HG03045 (cell line): ENCODE results near the gene LRMDA.

Source experiments
- ATAC-seq: cut with Tn5 transposase; IDR thresholded peaks from one replicate; pipeline ENCODE4 v1.9.1; 2021; ENCODE audit warnings: mild to moderate bottlenecking, moderate library complexity; ENCODE audit not compliant: unreplicated experiment

LRMDA gene

GRCh38 chr10:75654772-75655171 is 223.3 kb downstream of the LRMDA start:
- no peak for ATAC-seq

GRCh38 chr10:75655791-75656451 is 224.5 kb downstream of the LRMDA start:
- ATAC-seq, result no peak

DNA sequence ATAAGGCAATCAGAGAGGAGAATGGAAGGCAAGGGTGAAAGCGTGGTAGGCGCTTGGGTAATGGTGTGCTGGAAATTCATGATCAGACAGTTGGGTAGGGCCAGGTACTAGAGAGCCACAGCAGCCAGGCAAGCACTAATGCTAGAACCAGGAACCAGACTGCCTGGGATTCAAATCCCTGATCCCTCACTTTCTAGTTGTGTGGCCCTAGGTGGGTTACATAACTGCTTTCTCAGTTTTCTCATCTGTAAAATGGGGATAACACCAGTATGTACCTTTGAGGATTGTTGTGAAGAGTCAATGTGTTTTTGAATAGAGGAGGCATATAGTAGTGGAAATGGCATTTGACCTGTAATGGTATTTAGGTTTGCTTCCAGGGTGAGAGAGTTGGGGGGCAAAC is 225.9 kb downstream of the LRMDA start:
- ATAC-seq, result no peak

- ATAC-seq, result no peak
These were observed 226.6 kb downstream of the LRMDA start for GRCh38 chr10:75658036-75658435.

DNA sequence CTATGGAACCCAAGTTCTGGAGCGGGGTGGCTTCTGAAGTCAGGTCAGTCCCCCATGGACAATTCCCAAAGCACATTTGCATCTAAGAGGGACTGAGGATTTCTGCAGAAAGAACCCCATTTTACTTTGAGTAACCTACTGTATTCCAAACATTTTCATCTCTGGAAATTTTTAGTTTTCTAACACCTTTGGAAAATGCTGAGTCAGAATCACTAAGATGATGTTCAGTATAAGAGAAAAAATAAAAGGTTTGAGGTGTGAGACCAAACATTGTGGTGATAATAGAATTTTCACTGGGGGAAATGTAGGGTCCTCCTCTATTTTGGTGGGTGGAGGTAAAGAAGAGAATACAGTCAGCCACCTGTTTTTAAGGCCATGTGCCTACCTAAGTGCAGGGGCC is 227.1 kb downstream of the LRMDA start:
- ATAC-seq, result no peak

DNA sequence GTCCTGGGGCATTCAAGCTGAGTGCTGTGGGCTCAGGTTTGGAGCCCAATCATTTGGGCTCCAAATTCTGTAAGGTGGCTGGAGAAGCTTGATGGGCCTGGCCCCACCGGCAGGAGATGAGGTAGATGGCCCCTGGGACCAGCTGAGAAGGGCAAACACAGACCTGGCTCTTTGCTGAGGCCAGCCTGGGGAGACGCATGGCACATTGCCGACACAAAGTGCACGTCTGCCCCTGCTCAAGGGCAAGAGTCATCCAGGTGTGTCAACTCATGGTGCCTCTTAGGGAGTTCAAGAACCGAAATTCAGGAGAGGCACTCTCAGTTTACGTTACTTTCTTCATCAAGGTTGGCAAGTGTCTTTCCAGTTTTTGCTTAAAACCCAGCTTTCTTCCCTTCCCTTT is 227.5 kb downstream of the LRMDA start:
- no peak for ATAC-seq

DNA sequence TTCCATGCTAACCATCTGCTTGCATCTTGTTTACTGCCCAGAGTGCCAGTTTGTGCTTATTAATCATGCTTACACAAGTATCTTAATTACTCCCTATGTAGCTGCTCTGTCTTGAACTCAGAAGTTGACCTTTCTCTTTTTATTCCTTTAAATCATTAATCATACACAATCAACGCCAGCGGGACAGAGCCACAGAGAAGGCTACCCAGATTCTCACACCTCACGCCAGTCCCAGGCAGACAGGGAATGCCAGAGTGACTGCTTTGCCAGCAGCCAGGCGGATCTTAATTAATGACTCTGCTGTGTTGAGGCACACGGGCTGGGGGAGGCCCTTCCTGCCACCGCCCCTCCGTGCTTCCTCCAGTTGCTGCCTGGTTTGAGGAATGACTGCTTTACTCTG is 229.4 kb downstream of the LRMDA start:
- ATAC-seq, result no peak

DNA sequence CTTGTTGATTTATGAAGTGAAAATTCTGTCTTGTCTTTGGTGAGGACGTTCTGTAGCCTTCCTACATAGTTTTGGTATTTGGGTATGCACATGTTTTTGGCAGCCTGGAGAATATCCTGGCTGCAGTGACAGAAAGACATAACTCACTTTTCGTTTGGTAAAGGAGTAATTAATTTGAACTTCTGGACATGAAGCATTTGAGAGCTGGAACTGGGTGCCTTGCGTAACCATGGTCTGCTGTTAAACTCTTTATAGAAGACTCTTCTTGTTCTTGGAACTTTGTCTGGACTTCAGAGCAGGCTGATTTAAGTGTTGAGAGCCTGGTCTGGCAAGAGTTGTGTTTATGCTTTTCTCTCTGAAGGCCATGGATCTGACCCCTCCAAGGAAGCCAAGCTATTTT is 231.3 kb downstream of the LRMDA start:
- no peak for ATAC-seq

- ATAC-seq, result no peak
These were observed 232.7 kb downstream of the LRMDA start for GRCh38 chr10:75663947-75664664.

DNA sequence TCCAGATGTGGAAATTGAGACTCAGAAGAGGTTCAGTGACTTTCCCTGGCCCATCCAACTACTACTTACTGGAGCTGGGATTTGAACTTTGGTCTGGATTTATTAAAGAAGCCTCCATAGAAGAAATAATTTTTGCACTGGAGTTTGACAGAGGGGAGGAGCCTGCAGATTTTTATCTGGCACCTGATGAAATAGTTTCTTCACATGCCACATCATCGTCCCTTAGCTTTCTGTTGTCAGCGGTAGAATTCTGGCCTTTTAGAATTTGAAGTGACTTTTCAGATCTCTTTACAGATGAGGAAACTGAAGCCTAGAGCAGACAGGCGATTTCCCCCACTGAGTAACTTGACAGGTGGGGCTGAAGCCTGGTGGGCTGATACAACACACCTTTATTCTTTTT is 233.5 kb downstream of the LRMDA start:
- no peak for ATAC-seq

- ATAC-seq, result no peak
These were observed 234.3 kb downstream of the LRMDA start for GRCh38 chr10:75665707-75666106.

DNA sequence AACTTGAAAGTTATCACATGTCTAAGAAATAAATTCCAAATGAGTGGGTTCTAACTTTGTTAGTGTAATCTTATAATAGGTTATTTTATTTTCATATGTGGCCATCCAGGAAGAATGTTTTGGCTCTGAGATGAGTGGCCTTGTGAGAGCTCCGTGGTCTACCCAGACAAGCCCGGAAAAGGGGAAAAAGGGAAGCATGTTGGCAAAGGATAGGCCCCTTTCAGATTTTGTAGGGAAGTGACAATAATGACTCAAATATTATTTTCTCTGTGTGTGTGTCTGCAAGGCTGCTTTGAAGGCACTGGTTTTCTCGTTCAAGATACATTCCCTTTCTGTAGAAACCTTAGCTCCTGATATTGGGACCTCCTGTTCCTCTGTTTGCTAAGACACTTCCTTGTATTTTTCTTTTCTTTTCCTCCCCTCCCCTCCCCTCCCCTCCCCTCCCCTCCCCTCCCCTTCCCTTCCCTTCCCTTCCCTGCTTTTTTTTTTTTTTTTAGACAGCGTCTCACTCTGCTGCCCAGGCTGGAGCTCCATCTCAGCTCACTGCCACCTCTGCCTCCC is 240.8 kb downstream of the LRMDA start:
- ATAC-seq, result no peak

DNA sequence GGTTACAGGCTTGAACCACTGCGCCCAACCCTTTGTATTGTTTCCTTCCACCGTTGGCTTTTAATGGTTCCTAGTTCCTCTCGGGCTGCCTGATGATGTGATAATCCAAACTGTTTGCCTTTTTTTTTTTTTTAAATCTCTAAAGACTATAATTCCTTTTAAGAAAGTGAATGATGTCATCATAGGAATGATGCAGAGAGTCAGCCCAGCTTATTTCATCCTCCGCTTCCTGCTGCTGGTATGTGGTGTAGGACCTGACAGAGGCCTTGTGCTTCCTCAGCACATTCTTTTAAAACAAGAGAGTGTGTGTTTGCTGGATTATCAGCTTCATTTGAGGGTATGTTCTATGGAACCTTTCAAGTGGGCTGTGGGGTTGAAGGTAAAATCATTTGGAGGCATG is 241.4 kb downstream of the LRMDA start:
- no peak for ATAC-seq

GRCh38 chr10:75677541-75677940 is 246.1 kb downstream of the LRMDA start:
- ATAC-seq, result no peak

DNA sequence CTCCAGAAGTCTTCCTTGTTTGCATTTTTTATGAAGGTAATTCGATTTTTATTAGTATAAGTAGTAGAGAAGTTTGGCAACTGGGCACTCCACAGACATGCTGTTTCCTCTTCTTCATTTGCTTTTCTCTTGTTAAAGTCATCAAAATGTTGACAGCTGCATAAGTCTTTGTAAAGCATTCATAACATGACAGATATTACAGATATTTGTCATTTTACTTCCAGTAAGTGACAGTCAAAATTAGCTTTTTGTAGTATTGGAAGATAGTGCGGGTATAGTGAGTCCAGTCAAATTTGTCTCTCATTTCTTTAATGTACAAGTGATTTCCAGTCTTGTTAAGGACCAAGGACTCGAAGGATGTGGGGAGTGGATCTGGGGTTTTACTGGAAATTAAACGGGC is 247.1 kb downstream of the LRMDA start:
- no peak for ATAC-seq

DNA sequence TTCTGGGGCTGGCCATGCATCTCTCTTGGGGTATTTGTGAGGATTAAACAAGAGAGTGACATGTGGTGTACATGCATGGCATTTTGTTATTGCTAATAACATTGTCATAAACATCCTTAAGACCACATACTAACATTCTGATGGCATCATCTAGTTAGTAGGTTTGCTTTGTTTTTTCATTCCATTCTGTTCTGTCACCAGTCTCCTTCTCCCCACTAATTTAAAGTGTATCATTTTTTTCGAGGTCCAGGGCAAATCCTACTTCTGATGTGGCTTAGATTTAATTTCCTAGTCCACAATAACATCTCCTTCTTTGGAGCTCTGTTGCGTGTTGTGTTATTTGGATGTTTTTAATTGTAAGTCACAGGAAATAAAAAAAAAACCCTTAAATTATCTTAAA is 248.1 kb downstream of the LRMDA start:
- no peak for ATAC-seq

DNA sequence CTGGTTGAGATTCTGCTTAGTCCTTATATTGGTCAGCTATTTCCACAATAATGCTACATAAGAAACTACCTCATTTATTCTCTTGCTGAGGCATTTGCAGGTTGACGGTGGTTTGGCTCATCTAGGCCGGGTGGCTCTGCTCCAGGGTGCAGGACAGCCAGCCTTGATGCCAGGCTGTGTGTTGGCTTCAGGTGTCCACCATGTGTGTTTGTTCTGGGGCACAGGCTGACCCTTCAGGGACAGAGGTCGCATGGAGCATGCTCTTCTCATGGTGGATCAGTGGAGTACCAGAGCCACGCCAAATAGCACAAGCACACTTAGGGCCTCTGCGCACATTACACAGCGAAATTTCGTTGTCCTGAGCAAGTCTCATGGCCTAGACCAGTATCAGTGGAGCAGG is 249.9 kb downstream of the LRMDA start:
- ATAC-seq, result no peak

DNA sequence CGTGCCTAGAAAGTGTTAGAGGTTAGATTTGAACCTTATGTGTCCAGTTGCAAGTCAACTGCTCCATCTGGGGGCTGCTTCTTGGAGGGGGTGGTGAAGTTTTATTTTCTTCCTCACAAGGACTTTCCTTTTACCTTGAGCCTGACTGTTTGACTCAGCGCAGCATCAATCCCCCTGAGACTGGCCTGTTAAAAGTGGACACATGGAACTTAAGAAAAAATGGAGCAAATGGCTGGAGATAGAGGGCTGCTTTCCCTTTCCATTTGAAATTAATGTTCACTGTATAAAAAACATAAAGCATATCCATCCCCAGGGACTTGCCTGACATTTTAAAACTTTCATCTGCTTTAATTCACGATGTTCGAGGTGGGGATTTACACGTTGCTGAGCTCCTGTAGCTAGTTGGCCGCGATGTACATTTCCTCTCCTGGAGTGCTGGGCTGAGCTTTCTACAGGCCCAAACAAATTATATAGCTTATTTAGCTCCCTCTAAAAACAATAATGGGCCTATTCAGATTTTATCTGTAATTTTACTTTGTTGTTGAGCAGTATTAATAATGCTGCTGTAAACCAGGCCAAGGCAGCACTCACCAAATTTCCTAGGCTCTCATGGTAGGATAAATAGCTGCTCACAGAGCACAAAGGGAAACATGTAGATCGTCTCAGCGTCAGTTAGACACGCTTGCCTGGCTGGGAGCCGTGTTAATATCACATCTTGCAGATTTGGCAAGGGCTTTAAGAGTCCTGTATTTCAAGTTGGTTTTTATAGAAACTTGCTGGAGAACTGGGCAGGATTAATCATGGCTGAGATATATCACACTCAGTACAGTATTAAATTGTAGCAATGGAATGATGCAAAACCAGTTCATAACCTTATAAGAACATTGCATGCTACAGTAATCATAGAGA is 251.5 kb downstream of the LRMDA start:
- ATAC-seq, result no peak

GRCh38 chr10:75685187-75685586 is 253.8 kb downstream of the LRMDA start:
- no peak for ATAC-seq

DNA sequence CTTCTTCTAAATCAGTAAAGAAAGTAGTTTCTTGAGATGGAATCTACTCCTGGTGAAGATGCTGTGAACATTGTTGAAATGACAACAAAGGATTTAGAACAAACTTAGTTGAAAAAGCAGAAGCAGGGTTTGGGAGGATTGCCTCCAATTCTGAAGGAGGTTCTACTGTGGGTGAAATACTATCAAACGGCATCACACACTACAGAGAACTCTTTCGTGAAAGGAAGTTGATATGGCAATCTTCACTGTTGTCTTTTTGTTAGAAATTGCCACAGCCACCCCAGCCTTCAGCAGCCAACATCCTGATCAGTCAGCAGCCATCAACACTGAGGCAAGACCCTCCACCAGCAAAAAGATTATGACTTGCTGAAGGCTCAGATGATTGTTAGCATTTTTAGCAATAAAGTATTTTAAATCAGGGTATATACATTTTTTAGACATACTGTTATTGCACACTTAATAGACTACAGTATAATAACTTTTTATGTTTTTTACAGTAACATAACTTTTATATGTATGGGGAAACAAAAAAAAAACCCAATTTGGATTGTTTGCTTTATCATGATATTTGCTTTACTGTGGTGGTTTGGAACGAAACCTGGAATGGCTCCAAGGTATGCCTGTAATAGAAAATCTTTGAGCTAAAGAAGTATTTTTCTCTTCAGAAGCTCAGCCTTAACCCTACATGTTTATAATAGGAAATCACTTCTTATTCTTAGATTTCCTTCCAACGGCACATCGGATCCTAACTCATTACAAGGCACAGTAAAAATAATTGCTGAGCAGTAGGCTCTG is 257.3 kb downstream of the LRMDA start:
- ATAC-seq, result no peak

GRCh38 chr10:75693489-75693888 is 262.1 kb downstream of the LRMDA start:
- no peak for ATAC-seq
